NCI-H187 treated with DMSO at 0.1 percent for 48 hours (cell line): Measurements from ENCODE around the gene PHKG1.
"Not testable (repeated sequence)": the region's sequence is repeated elsewhere in the genome, so short reads cannot be mapped to it uniquely, and the experiment has no call there.

Experiments used
- DNase-seq: peaks from one replicate; lab custom pipeline; 2025; lab: John Stamatoyannopoulos, UW

Gene PHKG1

GRCh38 chr7:56083150-56083785 is 9.5 kb downstream of the PHKG1 start:
- DNase-seq: no peak

- DNase-seq: no peak
Observed at GRCh38 chr7:56081626-56082340, 11.0 kb downstream of the PHKG1 start.

- DNase-seq: not testable (repeated sequence)
Observed at GRCh38 chr7:56080726-56081435, 11.9 kb downstream of the PHKG1 start.

GRCh38 chr7:56079450-56080185 is 13.1 kb downstream of the PHKG1 start:
- no peak for DNase-seq

GRCh38 chr7:56078196-56078595 is 14.6 kb downstream of the PHKG1 start:
- no peak for DNase-seq

- no peak for DNase-seq
Observed at GRCh38 chr7:56077681-56078080, 15.1 kb downstream of the PHKG1 start.

- peak; percentile 18 for DNase-seq
Observed at GRCh38 chr7:56074371-56074791, 18.4 kb downstream of the PHKG1 start.

GRCh38 chr7:56066376-56066775 is 26.4 kb downstream of the PHKG1 start:
- DNase-seq: not testable (repeated sequence)

GRCh38 chr7:56063882-56064625 is 28.7 kb downstream of the PHKG1 start, which contains the start of gene SUMF2:
TSS of gene SUMF2 (plus strand) at chr7:56064286. CDS start at chr7:56064312, 26 bp downstream.
- no peak for DNase-seq

GRCh38 chr7:56063500-56063881 is 29.3 kb downstream of the PHKG1 start:
- DNase-seq: no peak

GRCh38 chr7:56062382-56062781 is 30.4 kb downstream of the PHKG1 start:
- DNase-seq: no peak

GRCh38 chr7:56053993-56054392 is 38.8 kb downstream of the PHKG1 start:
- no peak for DNase-seq

- no peak for DNase-seq
Observed at GRCh38 chr7:56053379-56053778, 39.4 kb downstream of the PHKG1 start.

- DNase-seq: peak; percentile 72
Observed at GRCh38 chr7:56051339-56052191, 41.2 kb downstream of the PHKG1 start, which contains the start of the genes CCT6A and PSPH. TSS of gene CCT6A (plus strand) at chr7:56051765. CDS start at chr7:56051849, 84 bp downstream. TSS of gene PSPH (minus strand) at chr7:56051444. CDS start at chr7:56021212, 30,232 bp downstream.

- no peak for DNase-seq
Observed at GRCh38 chr7:56051053-56051338, 41.8 kb downstream of the PHKG1 start.

- DNase-seq: not testable (repeated sequence)
Observed at GRCh38 chr7:56048763-56049162, 44.0 kb downstream of the PHKG1 start.

GRCh38 chr7:56048245-56048644 is 44.5 kb downstream of the PHKG1 start:
- no peak for DNase-seq

- not testable (repeated sequence) for DNase-seq
Observed at GRCh38 chr7:56047446-56048116, 45.2 kb downstream of the PHKG1 start.

GRCh38 chr7:56046721-56047445 is 45.9 kb downstream of the PHKG1 start:
- DNase-seq: no peak
